Effector CD4-positive, alpha-beta T cell (primary cell): ENCODE data around the gene KCNE4.

ENCODE experiments used
- DNase-seq: peaks from one replicate; pipeline ENCODE4 v3.0.0-alpha.2; 2020

Gene KCNE4

GRCh38 chr2:223041527-223042109 is 10.4 kb upstream of the KCNE4 start:
- DNase-seq: no peak

DNA sequence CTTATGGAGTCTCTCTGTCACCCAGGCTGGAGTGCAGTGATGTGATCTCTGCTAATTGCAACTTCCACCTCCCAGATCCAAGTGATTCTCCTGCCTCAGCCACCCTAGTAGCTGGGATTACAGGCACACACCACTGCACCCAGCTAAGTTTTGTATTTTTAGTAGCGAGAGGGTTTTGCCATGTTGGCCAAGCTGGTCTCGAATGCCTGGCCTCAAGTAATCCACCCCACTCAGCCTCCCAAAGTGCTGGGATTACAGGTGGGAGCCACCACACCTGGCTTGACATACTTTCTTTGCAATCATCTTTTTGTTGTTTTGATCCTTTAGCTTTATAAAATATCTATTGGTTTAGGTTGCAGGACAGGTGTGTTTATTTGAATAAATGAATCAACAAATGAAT is 9.7 kb upstream of the KCNE4 start:
- DNase-seq: no peak

- no peak for DNase-seq
These were observed 9.3 kb upstream of the KCNE4 start for GRCh38 chr2:223042704-223043118.

GRCh38 chr2:223043164-223043941 is 8.6 kb upstream of the KCNE4 start:
- no peak for DNase-seq

GRCh38 chr2:223044092-223044836 is 7.7 kb upstream of the KCNE4 start:
- DNase-seq: no peak

- no peak for DNase-seq
These were observed 6.9 kb upstream of the KCNE4 start for GRCh38 chr2:223044916-223045700.

- DNase-seq: no peak
These were observed 5.4 kb upstream of the KCNE4 start for GRCh38 chr2:223046470-223047040.

- no peak for DNase-seq
These were observed 4.7 kb upstream of the KCNE4 start for GRCh38 chr2:223047260-223047761.

DNA sequence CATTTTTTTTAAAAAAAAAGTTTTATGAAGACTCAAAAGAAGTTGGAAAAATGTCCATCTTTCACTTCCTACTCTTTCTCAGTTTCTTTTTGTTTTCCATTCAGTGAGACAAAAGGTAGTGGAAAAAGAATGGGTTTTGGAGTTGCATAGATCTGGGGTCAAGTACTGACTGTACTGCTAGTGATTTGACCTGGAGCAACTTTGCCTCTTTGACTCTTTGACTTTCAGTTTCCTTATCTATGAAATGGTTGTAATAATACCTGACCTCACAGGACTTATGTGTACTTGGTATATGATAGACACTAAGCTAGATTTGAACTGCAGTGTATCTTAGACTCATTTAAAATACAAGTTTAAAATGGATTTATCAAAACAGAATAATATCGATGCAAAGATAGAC is 3.5 kb upstream of the KCNE4 start:
- DNase-seq: no peak

GRCh38 chr2:223049356-223049755 is 2.6 kb upstream of the KCNE4 start:
- DNase-seq: no peak

DNA sequence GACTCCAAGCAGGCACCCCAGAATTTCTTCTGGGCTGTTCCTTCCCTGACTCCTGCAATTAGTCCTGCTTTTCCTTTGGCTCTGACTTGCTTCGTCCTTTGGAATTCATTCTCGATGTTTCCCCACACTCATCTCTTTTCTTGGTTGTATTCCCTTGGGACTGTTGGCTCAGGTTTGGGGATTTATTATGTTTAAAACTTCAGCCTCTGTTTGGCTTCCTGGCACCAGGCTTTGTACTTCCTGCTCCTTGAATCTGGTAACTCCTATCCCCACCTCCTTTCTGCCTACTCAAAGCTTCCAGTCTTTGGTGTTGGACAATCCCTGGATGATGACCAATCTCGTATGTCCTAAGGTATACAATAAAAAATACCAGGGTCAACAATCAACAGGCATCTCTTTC is 1.8 kb upstream of the KCNE4 start:
- no peak for DNase-seq

DNA sequence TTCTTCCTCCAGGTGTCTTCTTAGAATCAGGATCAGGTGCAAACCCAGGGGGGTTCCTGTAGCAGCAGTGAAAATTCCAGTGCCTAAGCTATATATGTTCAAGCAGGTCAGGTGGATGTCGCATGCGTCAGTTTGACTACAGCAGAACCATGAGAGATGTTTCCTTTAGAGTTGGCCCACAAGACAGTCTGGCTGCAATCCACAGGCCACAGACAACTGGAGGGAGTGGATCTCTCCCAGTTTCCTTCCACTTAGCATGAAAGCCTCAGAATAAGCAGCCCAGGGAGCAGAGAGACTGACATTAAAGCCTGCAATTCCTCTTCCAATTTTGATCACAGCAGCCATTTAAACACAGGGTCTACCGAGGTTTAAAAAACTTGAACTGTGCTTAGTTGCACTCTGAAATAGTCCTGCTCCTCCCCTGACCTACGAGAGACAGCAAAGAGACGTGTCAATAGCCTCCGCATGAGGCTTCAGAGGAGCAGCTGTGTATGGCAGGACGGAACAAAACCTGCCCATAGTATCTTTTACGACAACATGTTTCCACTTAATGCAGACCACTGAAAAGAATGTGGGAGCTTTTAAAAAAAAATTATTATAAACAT is 988 bp upstream of the KCNE4 start:
- DNase-seq: no peak

DNA sequence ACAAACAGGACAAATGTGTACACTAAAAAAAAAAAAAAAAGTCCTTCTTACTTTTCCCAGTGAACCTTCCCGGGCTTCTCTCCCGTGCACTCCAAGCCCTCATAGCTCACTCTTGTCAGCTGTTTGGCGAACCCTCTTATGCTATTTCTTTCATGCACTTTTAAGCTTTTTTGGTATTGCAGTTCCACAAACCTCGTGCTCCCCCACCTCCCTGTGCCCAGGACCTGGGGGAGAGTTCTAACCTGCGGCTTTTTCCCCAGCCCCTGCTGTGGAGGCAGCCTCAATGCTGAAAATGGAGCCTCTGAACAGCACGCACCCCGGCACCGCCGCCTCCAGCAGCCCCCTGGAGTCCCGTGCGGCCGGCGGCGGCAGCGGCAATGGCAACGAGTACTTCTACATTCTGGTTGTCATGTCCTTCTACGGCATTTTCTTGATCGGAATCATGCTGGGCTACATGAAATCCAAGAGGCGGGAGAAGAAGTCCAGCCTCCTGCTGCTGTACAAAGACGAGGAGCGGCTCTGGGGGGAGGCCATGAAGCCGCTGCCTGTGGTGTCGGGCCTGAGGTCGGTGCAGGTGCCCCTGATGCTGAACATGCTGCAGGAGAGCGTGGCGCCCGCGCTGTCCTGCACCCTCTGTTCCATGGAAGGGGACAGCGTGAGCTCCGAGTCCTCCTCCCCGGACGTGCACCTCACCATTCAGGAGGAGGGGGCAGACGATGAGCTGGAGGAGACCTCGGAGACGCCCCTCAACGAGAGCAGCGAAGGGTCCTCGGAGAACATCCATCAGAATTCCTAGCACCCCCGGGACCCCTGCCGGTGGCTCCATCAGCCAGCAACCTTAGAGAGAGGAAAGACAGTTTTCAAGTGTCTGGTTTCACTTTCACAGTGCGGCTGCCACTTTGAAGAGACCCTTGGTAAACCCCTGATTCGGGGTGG is 826 bp downstream of the KCNE4 start:
- no peak for DNase-seq

GRCh38 chr2:223053484-223054192 is 1.6 kb downstream of the KCNE4 start:
- DNase-seq: no peak

DNA sequence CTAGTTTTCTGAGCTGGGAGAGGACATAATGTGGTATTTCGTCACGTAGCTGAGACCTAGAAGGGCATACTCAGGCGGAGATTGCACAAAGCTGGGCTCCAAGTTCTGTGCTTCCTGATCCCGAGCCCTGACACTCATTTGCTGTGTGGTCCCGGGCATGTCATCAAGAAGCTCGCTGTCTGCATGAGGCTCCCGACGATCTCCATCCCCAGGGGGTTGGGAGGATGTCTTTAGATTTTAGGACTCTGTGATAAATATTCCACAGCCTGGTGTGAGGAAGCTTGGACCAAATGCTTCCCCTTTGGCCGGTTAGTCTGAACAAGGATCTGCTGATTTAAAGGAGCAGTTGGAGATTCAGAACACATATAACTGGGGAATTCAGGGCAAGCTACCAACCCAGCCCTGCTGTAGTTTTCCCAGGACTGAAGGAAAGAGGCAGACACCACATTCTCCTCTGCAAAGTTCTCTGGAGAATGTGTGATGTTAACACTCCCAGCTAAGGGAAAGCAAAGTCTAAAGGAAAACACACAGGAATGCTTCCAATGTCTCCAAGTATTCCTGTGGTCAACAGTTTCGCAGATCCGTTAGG is 2.3 kb downstream of the KCNE4 start:
- no peak for DNase-seq

DNA sequence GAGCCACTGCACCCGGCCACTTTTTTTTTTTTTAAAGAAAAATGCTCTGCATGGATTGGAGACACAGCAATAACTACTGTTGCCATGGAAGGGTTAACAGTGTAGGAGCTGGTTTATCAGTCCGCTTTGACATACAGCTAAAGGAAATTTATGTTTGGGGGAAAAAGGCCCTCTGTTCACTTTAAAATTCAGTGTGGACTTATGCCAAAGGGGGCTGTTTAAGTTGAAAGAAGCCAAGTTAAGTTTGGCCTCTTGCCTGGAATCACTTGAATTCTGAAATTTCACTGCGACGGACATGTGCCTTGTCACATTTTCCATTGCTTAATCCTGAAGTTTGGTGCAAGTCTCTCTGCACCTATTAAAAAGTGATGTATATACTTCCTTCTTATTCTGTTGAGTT is 3.1 kb downstream of the KCNE4 start:
- DNase-seq: no peak

DNA sequence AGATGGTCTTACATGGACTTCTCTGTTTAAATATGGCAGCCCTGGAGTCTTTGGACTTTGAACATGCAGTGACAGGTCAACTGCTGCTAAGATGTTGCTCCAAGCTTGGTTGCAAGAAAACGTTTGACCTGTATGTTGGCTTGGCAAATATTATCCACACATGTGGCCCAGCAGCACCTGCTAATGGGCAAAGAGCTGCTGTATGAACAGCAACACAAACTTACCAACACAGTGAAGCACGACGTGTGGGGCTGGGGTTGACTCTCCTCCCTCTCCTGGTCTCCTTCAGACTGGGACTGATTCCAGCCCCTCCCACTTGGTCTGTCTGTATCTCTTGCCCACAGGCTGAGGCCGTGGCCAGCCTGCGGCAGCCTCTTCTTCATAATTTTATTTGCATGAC is 3.8 kb downstream of the KCNE4 start:
- no peak for DNase-seq

- DNase-seq: no peak
These were observed 4.9 kb downstream of the KCNE4 start for GRCh38 chr2:223056701-223057418.

GRCh38 chr2:223057569-223057968 is 5.6 kb downstream of the KCNE4 start:
- DNase-seq: no peak
